ENCODE results near the gene EVX2. TPM values are rescaled to one million over a fixed set of nuclear protein-coding genes. Genes with fewer than 3 reads are reported as not detected.

EVX2 gene
- total RNA-seq, 3 donors from 2014 or later: 0.12 TPM; not detected in 2

DNA sequence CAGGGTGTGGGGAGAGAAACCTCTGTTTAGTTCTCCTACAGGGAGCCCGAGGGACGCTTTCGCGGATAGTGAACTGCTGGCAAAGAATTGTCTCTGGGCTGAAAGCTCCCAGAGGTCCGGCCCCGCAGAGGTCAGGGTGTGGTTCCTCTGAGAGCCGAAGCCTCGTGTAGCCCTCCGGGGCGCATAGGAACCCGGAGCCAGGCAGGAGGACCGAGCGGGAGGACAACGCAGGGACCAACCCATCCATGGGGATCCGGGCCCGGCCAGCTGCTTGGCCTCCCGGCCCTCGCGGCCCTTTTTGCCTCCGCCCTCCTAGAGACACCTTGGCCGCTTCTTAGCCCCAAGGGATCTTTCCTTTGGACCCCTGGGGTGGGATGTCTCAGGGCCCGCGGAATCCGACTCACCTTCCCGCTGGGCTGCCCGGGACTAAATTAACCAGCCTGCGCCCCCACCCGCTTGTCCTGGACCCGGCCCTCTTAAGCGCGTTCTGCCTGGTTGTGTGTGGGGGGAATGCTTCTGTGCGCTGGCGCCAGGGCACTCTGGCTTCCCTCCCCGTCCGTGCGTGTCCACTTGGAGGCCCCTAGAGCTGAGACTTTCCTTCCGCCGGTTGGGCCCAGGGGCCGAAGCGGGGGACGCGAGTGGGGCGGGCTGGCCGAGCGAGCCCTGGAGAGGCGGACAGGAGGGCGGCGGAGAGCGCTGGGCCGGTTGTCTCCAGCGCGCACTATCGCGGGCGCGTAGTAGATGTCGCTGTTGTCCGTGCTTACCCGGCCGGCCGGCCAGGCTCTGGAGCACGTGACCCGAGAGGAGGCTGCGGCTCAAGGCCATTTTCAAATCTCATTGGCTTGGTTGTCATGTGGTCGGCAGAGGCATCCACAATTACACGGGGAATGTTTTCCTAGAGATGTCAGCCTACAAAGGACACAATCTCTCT is 32.4 kb upstream of the EVX2 start, which contains the start of gene HOXD10:
HOXD10 (plus strand) TSS at position 896 of the 931 bp plus-strand sequence. CDS start 56 bp downstream, outside the sequence.
- ATAC-seq: peak; percentile 88
- Histone ChIP-seq H3K9me3 (no peaks in the 10 kb centered on the region), H3K4me1 (ENCODE audit: low read depth) (peaks cover 3% of the 10 kb centered on the region), H3K4me3 (no peak within 1 kb of the TSS), H3K36me3 (ENCODE audit: low read depth) (no peaks in the 10 kb centered on the region)
- no peak for TF ChIP-seq CTCF (IDR thresholded peaks at IDR 0.05)
- peak; percentile 63 to 75 (median 66) for DNase-seq
- intact Hi-C loops (cut with DNase I, micrococcal nuclease): no loop called here

DNA sequence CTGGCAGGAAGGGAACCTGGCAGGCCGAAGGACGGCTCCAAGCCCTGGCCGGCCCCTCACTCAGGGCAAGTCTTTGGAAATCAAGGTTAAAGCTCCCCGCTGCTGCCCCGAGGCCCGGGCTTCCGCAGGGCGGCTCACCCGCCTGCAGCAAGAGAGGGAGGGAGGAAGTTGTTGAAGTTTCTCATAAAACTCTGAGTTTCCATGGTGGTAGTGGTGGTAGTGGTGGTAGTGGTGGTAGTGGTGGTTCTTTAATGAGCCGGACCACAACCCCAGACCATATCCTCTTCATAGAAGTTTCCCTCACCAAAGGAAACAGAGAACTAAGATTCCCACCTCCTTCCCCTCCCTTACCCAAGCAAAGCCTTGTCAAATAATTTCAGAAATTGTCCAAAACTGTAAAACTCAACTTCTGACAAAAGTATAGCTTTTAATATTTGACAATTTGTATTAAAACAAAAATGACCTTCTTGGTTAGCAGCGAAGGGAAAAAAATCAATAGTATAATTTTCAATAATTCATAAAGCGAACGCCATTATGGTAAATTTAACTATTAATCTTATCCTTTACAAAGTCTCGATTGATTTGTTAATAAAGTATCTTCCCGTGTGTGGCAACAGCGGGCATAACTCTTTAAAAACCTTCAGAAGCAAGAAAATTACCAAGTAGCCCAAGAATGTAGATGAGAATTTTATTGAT is 31.3 kb upstream of the EVX2 start:
- no peaks in the 10 kb centered on the region for H3K36me3 ChIP-seq (ENCODE audit: low read depth)
- peaks cover 3% of the 10 kb centered on the region for H3K4me1 ChIP-seq (ENCODE audit: low read depth)
- ATAC-seq (no peak), DNase-seq (peak in 1 of 3 donors; percentile 18)
- no peak for TF ChIP-seq CTCF (IDR thresholded peaks at IDR 0.05)
- intact Hi-C loops (cut with DNase I, micrococcal nuclease): no loop called here
- no peak overlapping the region for H3K4me3 ChIP-seq
- H3K9me3 ChIP-seq: no peaks in the 10 kb centered on the region

GRCh38 chr2:176114120-176114929 is 30.6 kb upstream of the EVX2 start:
- no peak for DNase-seq
- intact Hi-C loops (cut with DNase I, micrococcal nuclease): no loop called here
- peak; percentile 3 for ATAC-seq
- Histone ChIP-seq H3K4me3 (no peak overlapping the region), H3K4me1 (ENCODE audit: low read depth) (peaks cover 3% of the 10 kb centered on the region), H3K9me3 (no peaks in the 10 kb centered on the region), H3K36me3 (ENCODE audit: low read depth) (no peaks in the 10 kb centered on the region)
- TF ChIP-seq CTCF (IDR thresholded peaks at IDR 0.05): no peak

GRCh38 chr2:176112375-176113302 is 28.9 kb upstream of the EVX2 start:
- no peak for DNase-seq
- Histone ChIP-seq H3K4me3 (no peak overlapping the region), H3K9me3 (no peaks in the 10 kb centered on the region), H3K36me3 (ENCODE audit: low read depth) (no peaks in the 10 kb centered on the region), H3K4me1 (ENCODE audit: low read depth) (peaks cover 12% of the 10 kb centered on the region)
- ATAC-seq: no peak
- TF ChIP-seq CTCF (IDR thresholded peaks at IDR 0.05): no peak
- intact Hi-C loops (cut with DNase I, micrococcal nuclease): no loop called here
